HepG2 (cell line): ENCODE data around the gene SFRP4. TPM values are rescaled to one million over a fixed set of nuclear protein-coding genes. Genes with fewer than 3 reads are reported as not detected.

Experiments
- GABPB1 ChIP-seq: IDR thresholded peaks from 2 replicates; pipeline ENCODE4 v1.6.1; 2016; ENCODE audit warnings: mild to moderate bottlenecking, missing genetic modification reagents, moderate library complexity, missing compliant biosample characterization
- HINFP ChIP-seq: sonication (generic); formaldehyde crosslinking; IDR thresholded peaks from 2 replicates; pipeline ENCODE4 v1.4.0; 2020; ENCODE audit warnings: low read depth, mild to moderate bottlenecking, missing genetic modification reagents
- HIVEP1 ChIP-seq: sonication (generic); formaldehyde crosslinking; IDR thresholded peaks from 2 replicates; pipeline ENCODE4 v1.4.0; 2020; ENCODE audit warnings: mild to moderate bottlenecking, missing genetic modification reagents
- HNF1A ChIP-seq, 2 experiments: sonication (generic) in 1 of 2; formaldehyde crosslinking in 1 of 2; IDR thresholded peaks; 2 replicates each; pipeline versions ENCODE4 v1.4.0 to v1.6.1; 2016 to 2020; ENCODE audit warnings: borderline replicate concordance in 1 of 2, low read depth in 1 of 2, mild to moderate bottlenecking in 1 of 2, missing genetic modification reagents in 1 of 2
- MAX ChIP-seq: IDR thresholded peaks from 2 replicates; pipeline ENCODE4 v1.6.1; 2012; ENCODE audit warnings: inconsistent platforms
- MEF2D ChIP-seq: sonication (generic); formaldehyde crosslinking; IDR thresholded peaks from 2 replicates; pipeline ENCODE4 v1.5.1; 2020; ENCODE audit warnings: mild to moderate bottlenecking, missing genetic modification reagents
- SMYD3 ChIP-seq: sonication (generic); formaldehyde crosslinking; IDR thresholded peaks from 2 replicates; pipeline ENCODE4 v1.8.1; 2023; ENCODE audit warnings: mild to moderate bottlenecking, missing genetic modification reagents
- SNAI1 ChIP-seq: sonication (generic); formaldehyde crosslinking; IDR thresholded peaks from 2 replicates; pipeline ENCODE4 v1.5.0; 2020; ENCODE audit warnings: mild to moderate bottlenecking, missing genetic modification reagents, borderline replicate concordance
- SRSF9 ChIP-seq: fragments of 200-400 bp; formaldehyde crosslinking; IDR thresholded peaks from 2 replicates; pipeline ENCODE4 v1.6.1; 2018; ENCODE audit warnings: borderline replicate concordance, mild to moderate bottlenecking, low read depth, low read length; ENCODE audit not compliant: insufficient read depth, poor library complexity, severe bottlenecking
- YEATS2 ChIP-seq: sonication (generic); formaldehyde crosslinking; IDR thresholded peaks from 2 replicates; pipeline ENCODE4 v1.4.0; 2020; ENCODE audit warnings: missing genetic modification reagents, borderline replicate concordance
- ZNF12 ChIP-seq: sonication (generic); formaldehyde crosslinking; IDR thresholded peaks from 2 replicates; pipeline ENCODE4 v1.5.0; 2020; ENCODE audit warnings: missing genetic modification reagents
- ZNF383 ChIP-seq: sonication (generic); formaldehyde crosslinking; IDR thresholded peaks from 2 replicates; pipeline ENCODE4 v1.4.0; 2020; ENCODE audit warnings: missing genetic modification reagents, mild to moderate bottlenecking, borderline replicate concordance
- polyA plus RNA-seq, 8 experiments: library from polyadenylated mRNA; depleted of rRNA in 3 of 8; stranded (reverse) in 7 of 8; unstranded in 1 of 8; fragments of >200 nt; fragmentation: Illumina TruSeq in 4 of 8; extraction: Trizol in 4 of 8; gene quantifications; 2 replicates each; pipeline versions ENCODE4 v1.2.1 to v1.2.3, GENCODE V29; 2011 to 2016; ENCODE audit warnings: low read depth in 4 of 8, missing spikeins in 1 of 8, mixed read lengths in 1 of 8; ENCODE audit not compliant: insufficient read depth in 1 of 8
- total RNA-seq, 5 experiments: library from RNA; depleted of rRNA; stranded (reverse); fragments of >200 nt; fragmentation: Illumina TruSeq; extraction: Trizol; gene quantifications; 2 replicates each; pipeline ENCODE4 v1.2.3, GENCODE V29; 2016; ENCODE audit warnings: low read depth in 1 of 5

SFRP4 gene
- total and polyA plus RNA-seq, 2 of the 13 experiments (the other 11 are each of a cell fraction or from before 2014, with no cell fraction given), result 0.96 to 1.8 TPM

- TF ChIP-seq YEATS2 (CRISPR knock-in tag) (no peak), SNAI1 (CRISPR knock-in tag) (no peak), SRSF9 (no peak), SMYD3 (no peak), HIVEP1 (CRISPR knock-in tag) (no peak), MAX (no peak), MEF2D (no peak), GABPB1 (CRISPR knock-in tag) (no peak), HNF1A (IDR thresholded peaks at IDR 0.05; ENCODE audit: low read depth) (no peak), HNF1A (CRISPR knock-in tag; IDR thresholded peaks at IDR 0.05; ENCODE audit: borderline replicate concordance) (no peak), ZNF383 (CRISPR knock-in tag) (no peak), HINFP (CRISPR knock-in tag) (no peak), ZNF12 (CRISPR knock-in tag) (no peak)
Measured at GRCh38 chr7:37923996-37924395, 7.4 kb upstream of the SFRP4 start (continued).
